ENCODE measurements around the gene NKX2-4.
"Not testable (repeated sequence)": the region's sequence is repeated elsewhere in the genome, so short reads cannot be mapped to it uniquely, and the experiment has no call there.

Gene NKX2-4

GRCh38 chr20:21394551-21394950 lies 2.8 kb downstream of the NKX2-4 start:
- in situ Hi-C loops (cut with HindIII; ENCODE audit: low sequenced_read_pairs), result no loop called here

- in situ Hi-C loops (cut with HindIII; ENCODE audit: low sequenced_read_pairs), result no loop called here
Observed at GRCh38 chr20:21393816-21394519, 3.4 kb downstream of the NKX2-4 start.

- in situ Hi-C loops (cut with HindIII; ENCODE audit: low sequenced_read_pairs), result no loop called here
Observed at GRCh38 chr20:21393166-21393565, 4.2 kb downstream of the NKX2-4 start.

- in situ Hi-C loops (cut with HindIII; ENCODE audit: low sequenced_read_pairs), result no loop called here
Observed at GRCh38 chr20:21391972-21392352, 5.4 kb downstream of the NKX2-4 start.

- in situ Hi-C loops (cut with HindIII; ENCODE audit: low sequenced_read_pairs), result no loop called here
Observed at GRCh38 chr20:21391185-21391971, 5.9 kb downstream of the NKX2-4 start.

GRCh38 chr20:21390768-21391167 lies 6.6 kb downstream of the NKX2-4 start:
- in situ Hi-C loops (cut with HindIII; ENCODE audit: low sequenced_read_pairs), result no loop called here

GRCh38 chr20:21389368-21389767 lies 8.0 kb downstream of the NKX2-4 start:
- in situ Hi-C loops (cut with HindIII; ENCODE audit: low sequenced_read_pairs), result no loop called here

GRCh38 chr20:21388566-21388965 lies 8.8 kb downstream of the NKX2-4 start:
- in situ Hi-C loops (cut with HindIII; ENCODE audit: low sequenced_read_pairs), result no loop called here

GRCh38 chr20:21387528-21387927 lies 9.8 kb downstream of the NKX2-4 start:
- in situ Hi-C loops (cut with HindIII; ENCODE audit: low sequenced_read_pairs), result no loop called here

GRCh38 chr20:21386111-21386510 lies 11.2 kb downstream of the NKX2-4 start:
- in situ Hi-C loops (cut with HindIII; ENCODE audit: low sequenced_read_pairs), result no loop called here

- in situ Hi-C loops (cut with HindIII; ENCODE audit: low sequenced_read_pairs), result no loop called here
Observed at GRCh38 chr20:21384308-21384892, 12.9 kb downstream of the NKX2-4 start.

- in situ Hi-C loops (cut with HindIII; ENCODE audit: low sequenced_read_pairs), result no loop called here
Observed at GRCh38 chr20:21381619-21382018, 15.7 kb downstream of the NKX2-4 start.

- in situ Hi-C loops (cut with HindIII; ENCODE audit: low sequenced_read_pairs), result no loop called here
Observed at GRCh38 chr20:21380711-21381110, 16.6 kb downstream of the NKX2-4 start.

GRCh38 chr20:21378259-21378658 lies 19.1 kb downstream of the NKX2-4 start:
- in situ Hi-C loops (cut with HindIII; ENCODE audit: low sequenced_read_pairs), result no loop called here

GRCh38 chr20:21377701-21378100 lies 19.6 kb downstream of the NKX2-4 start:
- in situ Hi-C loops (cut with HindIII; ENCODE audit: low sequenced_read_pairs), result no loop called here

- in situ Hi-C loops (cut with HindIII; ENCODE audit: low sequenced_read_pairs), result no loop called here
Observed at GRCh38 chr20:21376626-21377025, 20.7 kb downstream of the NKX2-4 start.

GRCh38 chr20:21373436-21373835 lies 23.9 kb downstream of the NKX2-4 start:
- in situ Hi-C loops (cut with HindIII; ENCODE audit: low sequenced_read_pairs), result no loop called here

- in situ Hi-C loops (cut with HindIII; ENCODE audit: low sequenced_read_pairs), result no loop called here
Observed at GRCh38 chr20:21372016-21372415, 25.3 kb downstream of the NKX2-4 start.

GRCh38 chr20:21371193-21371592 lies 26.1 kb downstream of the NKX2-4 start:
- in situ Hi-C loops (cut with HindIII; ENCODE audit: low sequenced_read_pairs), result no loop called here

GRCh38 chr20:21368791-21369190 lies 28.5 kb downstream of the NKX2-4 start:
- in situ Hi-C loops (cut with HindIII; ENCODE audit: low sequenced_read_pairs), result no loop called here

- in situ Hi-C loops (cut with HindIII; ENCODE audit: low sequenced_read_pairs), result not testable (repeated sequence)
Observed at GRCh38 chr20:21366273-21366672, 31.1 kb downstream of the NKX2-4 start.

- in situ Hi-C loops (cut with HindIII; ENCODE audit: low sequenced_read_pairs), result no loop called here
Observed at GRCh38 chr20:21365771-21366170, 31.6 kb downstream of the NKX2-4 start.
